ENCODE results near the gene ULBP1.

GRCh38 chr6:150004101-150004782 is 40.5 kb downstream of the ULBP1 start:
- no peak for TF ChIP-seq CTCF (IDR thresholded peaks at IDR 0.05)
- TF ChIP-seq EZH2 (IDR thresholded peaks at IDR 0.05): no peak
- no peak for TF ChIP-seq EZH2phosphoT487 (IDR thresholded peaks at IDR 0.05)

Measured in neural progenitor cell (in vitro differentiated cells).